Skeletal muscle tissue (tissue), 4 donors: Measurements from ENCODE around the gene PLOD1. TPM values are rescaled to one million over a fixed set of nuclear protein-coding genes. Genes with fewer than 3 reads are reported as not detected.

Experiments used
- H3K27ac ChIP-seq: one replicate; pipeline ENCODE4 v1.7.0; 2013; ENCODE audit warnings: mild to moderate bottlenecking, low read depth, low read length, inconsistent platforms
- H3K27me3 ChIP-seq, 3 donors: one replicate each; pipeline ENCODE4 v1.7.0; 2013; ENCODE audit warnings: low read length in 3 of 3; ENCODE audit not compliant: control insufficient read depth in 3 of 3, insufficient read depth in 3 of 3
- H3K36me3 ChIP-seq, 3 donors: one replicate each; pipeline ENCODE4 v1.7.0; 2013; ENCODE audit warnings: low read length in 3 of 3; ENCODE audit not compliant: control insufficient read depth in 3 of 3, insufficient read depth in 3 of 3
- H3K4me1 ChIP-seq, 3 donors: one replicate each; pipeline ENCODE4 v1.7.0; 2013; ENCODE audit warnings: low read length in 3 of 3, mild to moderate bottlenecking in 3 of 3; ENCODE audit not compliant: control insufficient read depth in 3 of 3, insufficient read depth in 3 of 3
- H3K4me3 ChIP-seq, 3 donors: one replicate each; pipeline ENCODE4 v1.7.0; 2013; ENCODE audit warnings: low read length in 3 of 3
- H3K9ac ChIP-seq, 3 donors: one replicate each; pipeline ENCODE4 v1.7.0; 2013; ENCODE audit warnings: low read length in 3 of 3, mild to moderate bottlenecking in 3 of 3, moderate library complexity in 2 of 3, low read depth in 1 of 3
- H3K9me3 ChIP-seq, 3 donors: one replicate each; pipeline ENCODE4 v1.7.0; 2013; ENCODE audit warnings: low read length in 3 of 3; ENCODE audit not compliant: control insufficient read depth in 3 of 3
- total RNA-seq: library from RNA; depleted of rRNA; stranded (reverse); fragments of >200 nt; gene quantifications from one replicate; pipeline ENCODE4 v1.2.3, GENCODE V29; 2014
- donor health status: Osteomylitis.

Gene PLOD1
- total RNA-seq, 1 donor from 2014 or later, result 97.6 TPM

- no peaks in the 10 kb centered on the region for H3K9me3 ChIP-seq
- H3K9ac ChIP-seq, result no peak overlapping the region
- H3K27ac ChIP-seq, result no peak overlapping the region
- H3K27me3 ChIP-seq, result no peaks in the 10 kb centered on the region
- peaks cover 39 to 40% (median 39%) of the 10 kb centered on the region in 3 donors for H3K36me3 ChIP-seq
- H3K4me3 ChIP-seq, result no peak overlapping the region
- H3K4me1 ChIP-seq, result no peaks in the 10 kb centered on the region
Observed at GRCh38 chr1:11963622-11964021, 29.1 kb downstream of the PLOD1 start.

- H3K27me3 ChIP-seq, result no peaks in the 10 kb centered on the region
- H3K36me3 ChIP-seq, result peaks cover 38 to 41% (median 41%) of the 10 kb centered on the region in 3 donors
- no peaks in the 10 kb centered on the region for H3K4me1 ChIP-seq
- H3K9me3 ChIP-seq, result no peaks in the 10 kb centered on the region
- no peak overlapping the region for H3K4me3 ChIP-seq
- H3K9ac ChIP-seq, result no peak overlapping the region
- no peak overlapping the region for H3K27ac ChIP-seq
Observed at GRCh38 chr1:11964656-11965055, 30.1 kb downstream of the PLOD1 start.

- no peaks in the 10 kb centered on the region for H3K4me1 ChIP-seq
- no peak overlapping the region for H3K4me3 ChIP-seq
- H3K9ac ChIP-seq, result no peak overlapping the region
- no peaks in the 10 kb centered on the region for H3K9me3 ChIP-seq
- peaks cover 34 to 40% (median 35%) of the 10 kb centered on the region in 3 donors for H3K36me3 ChIP-seq
- no peaks in the 10 kb centered on the region for H3K27me3 ChIP-seq
- H3K27ac ChIP-seq, result no peak overlapping the region
Observed at GRCh38 chr1:11967028-11967547, 32.6 kb downstream of the PLOD1 start.

GRCh38 chr1:11970441-11971185 is 36.1 kb downstream of the PLOD1 start:
- H3K36me3 ChIP-seq, result peaks cover 35 to 38% (median 35%) of the 10 kb centered on the region in 3 donors
- no peak overlapping the region for H3K9ac ChIP-seq
- H3K4me1 ChIP-seq, result no peaks in the 10 kb centered on the region
- H3K27me3 ChIP-seq, result no peaks in the 10 kb centered on the region
- no peak overlapping the region for H3K4me3 ChIP-seq
- H3K9me3 ChIP-seq, result no peaks in the 10 kb centered on the region
- no peak overlapping the region for H3K27ac ChIP-seq

GRCh38 chr1:11977625-11978024 is 43.1 kb downstream of the PLOD1 start:
- Histone ChIP-seq H3K4me1 (peaks cover 32 to 36% (median 35%) of the 10 kb centered on the region in 3 donors), H3K9ac (peak overlapping the region in 1 of 3 donors; percentile 20), H3K27me3 (no peaks in the 10 kb centered on the region), H3K9me3 (no peaks in the 10 kb centered on the region), H3K36me3 (peaks cover 26 to 30% (median 29%) of the 10 kb centered on the region in 3 donors), H3K4me3 (no peak overlapping the region), H3K27ac (no peak overlapping the region)

GRCh38 chr1:11978301-11978700 is 43.8 kb downstream of the PLOD1 start:
- no peak overlapping the region for H3K27ac ChIP-seq
- H3K4me1 ChIP-seq, result peaks cover 35 to 38% (median 36%) of the 10 kb centered on the region in 3 donors
- H3K9ac ChIP-seq, result no peak overlapping the region
- H3K27me3 ChIP-seq, result no peaks in the 10 kb centered on the region
- H3K4me3 ChIP-seq, result no peak overlapping the region
- peaks cover 31% of the 10 kb centered on the region in 3 donors for H3K36me3 ChIP-seq
- no peaks in the 10 kb centered on the region for H3K9me3 ChIP-seq

GRCh38 chr1:11979028-11979850 is 44.7 kb downstream of the PLOD1 start:
- peak overlapping the region; percentile 98 for H3K27ac ChIP-seq
- H3K9ac ChIP-seq, result peak overlapping the region; percentile 84 to 99 (median 98)
- no peaks in the 10 kb centered on the region for H3K27me3 ChIP-seq
- peak overlapping the region; percentile 80 to 95 (median 95) for H3K4me3 ChIP-seq
- peaks cover 44 to 47% (median 45%) of the 10 kb centered on the region in 3 donors for H3K4me1 ChIP-seq
- H3K36me3 ChIP-seq, result peaks cover 34 to 35% (median 34%) of the 10 kb centered on the region in 3 donors
- no peaks in the 10 kb centered on the region for H3K9me3 ChIP-seq

- H3K9ac ChIP-seq, result peak within 1 kb of the TSS; percentile 98 to 99 (median 99)
- H3K27ac ChIP-seq, result peak within 1 kb of the TSS; percentile 98
- H3K36me3 ChIP-seq, result peaks cover 32 to 35% (median 34%) of the 10 kb centered on the region in 3 donors
- peaks cover 52 to 54% (median 54%) of the 10 kb centered on the region in 3 donors for H3K4me1 ChIP-seq
- no peaks in the 10 kb centered on the region for H3K9me3 ChIP-seq
- peak within 1 kb of the TSS; percentile 80 to 95 (median 95) for H3K4me3 ChIP-seq
- no peaks in the 10 kb centered on the region for H3K27me3 ChIP-seq
Observed at GRCh38 chr1:11979851-11980675, 45.5 kb downstream of the PLOD1 start, which contains the start of gene MFN2. Gene MFN2, plus strand, starts transcription at chr1:11980444. Its CDS starts 8,725 bp downstream, at chr1:11989169.

- Histone ChIP-seq H3K4me1 (peaks cover 54 to 57% (median 57%) of the 10 kb centered on the region in 3 donors), H3K9me3 (no peaks in the 10 kb centered on the region), H3K27me3 (no peaks in the 10 kb centered on the region), H3K36me3 (peaks cover 28 to 35% (median 34%) of the 10 kb centered on the region in 3 donors), H3K9ac (peak overlapping the region; percentile 98 to 99 (median 99)), H3K4me3 (peak overlapping the region; percentile 80 to 95 (median 95)), H3K27ac (peak overlapping the region; percentile 98)
Observed at GRCh38 chr1:11980676-11980972, 46.1 kb downstream of the PLOD1 start.
